HCT116 (cell line): ENCODE data around the gene IGF2R.

ENCODE experiments used
- ATF3 ChIP-seq: IDR thresholded peaks from 2 replicates; pipeline ENCODE4 v1.6.1; 2012
- CEBPB ChIP-seq: IDR thresholded peaks from 2 replicates; pipeline ENCODE4 v1.6.1; 2012; ENCODE audit warnings: low read depth
- CTCF ChIP-seq, 3 experiments: fragments of 200-600 bp in 1 of 3; sonication (generic) in 1 of 3; IDR thresholded peaks in 2 of 3; conservative IDR thresholded peaks in 1 of 3; 2 replicates each; pipeline ENCODE4 v1.5.1; 2012 to 2017; ENCODE audit warnings: low read depth in 2 of 3, low read length in 2 of 3, antibody characterized with exemption in 1 of 3, borderline replicate concordance in 1 of 3, control low read depth in 1 of 3, mild to moderate bottlenecking in 1 of 3, mixed read lengths in 1 of 3, mixed run types in 1 of 3, moderate library complexity in 1 of 3; ENCODE audit not compliant: insufficient read depth in 1 of 3
- EGR1 ChIP-seq: IDR thresholded peaks from 2 replicates; pipeline ENCODE4 v1.6.1; 2012; ENCODE audit warnings: low read depth
- EZH2 ChIP-seq: fragments of 200-600 bp; sonication (generic); IDR thresholded peaks from 2 replicates; pipeline ENCODE4 v1.6.1; 2017; ENCODE audit warnings: antibody characterized with exemption, mixed run types
- FOSL1 ChIP-seq: IDR thresholded peaks from 2 replicates; pipeline ENCODE4 v1.6.1; 2012; ENCODE audit warnings: low read depth
- JUND ChIP-seq: IDR thresholded peaks from 2 replicates; pipeline ENCODE4 v1.6.1; 2012
- POLR2A ChIP-seq: IDR thresholded peaks from 2 replicates; pipeline ENCODE4 v1.7.0; 2011; ENCODE audit warnings: borderline replicate concordance; ENCODE audit not compliant: insufficient read depth, insufficient read length; ENCODE audit errors: extremely low read depth
- RAD21 ChIP-seq: IDR thresholded peaks from 2 replicates; pipeline ENCODE4 v1.6.1; 2012; ENCODE audit warnings: low read depth, mild to moderate bottlenecking
- REST ChIP-seq: IDR thresholded peaks from 2 replicates; pipeline ENCODE4 v1.6.1; 2012; ENCODE audit warnings: low read depth
- SIN3A ChIP-seq: IDR thresholded peaks from 2 replicates; pipeline ENCODE4 v1.6.1; 2012; ENCODE audit warnings: low read depth
- YY1 ChIP-seq: IDR thresholded peaks from 2 replicates; pipeline ENCODE4 v1.6.1; 2011; ENCODE audit warnings: low read length, low read depth, moderate library complexity, mild to moderate bottlenecking; ENCODE audit not compliant: insufficient replicate concordance; ENCODE audit errors: extremely low read depth
- ZBTB33 ChIP-seq: IDR thresholded peaks from 2 replicates; pipeline ENCODE4 v1.6.1; 2011; ENCODE audit warnings: mild to moderate bottlenecking, low read length, moderate library complexity; ENCODE audit not compliant: insufficient replicate concordance; ENCODE audit errors: extremely low read depth
- ZNF274 ChIP-seq: fragments of 200-500 bp; sonication (Bioruptor generic); IDR thresholded peaks from 2 replicates; pipeline ENCODE4 v1.6.1; 2014; ENCODE audit warnings: mild to moderate bottlenecking, low read depth, low read length, inconsistent platforms

GRCh38 chr6:160022793-160023192 lies 53.9 kb downstream of the IGF2R start:
- TF ChIP-seq CTCF (IDR thresholded peaks at IDR 0.05 in 2 of 3, conservative IDR thresholded peaks at IDR 0.05 in 1 of 3; ENCODE audit: borderline replicate concordance in 1 of 3, insufficient read depth in 1 of 3, low read depth in 2 of 3, low read length in 2 of 3) = no peak
- TF ChIP-seq ZBTB33 = no peak
- no peak for TF ChIP-seq ATF3
- no peak for TF ChIP-seq EGR1
- no peak for TF ChIP-seq SIN3A
- TF ChIP-seq JUND = no peak
- no peak for TF ChIP-seq RAD21
- no peak for TF ChIP-seq REST
- TF ChIP-seq ZNF274 = no peak
- TF ChIP-seq POLR2A = no peak
- no peak for TF ChIP-seq CEBPB
- TF ChIP-seq FOSL1 = no peak
- no peak for TF ChIP-seq EZH2
- TF ChIP-seq YY1 = no peak
